LHCN-M2 (cell line): ENCODE measurements around the gene STK32C. TPM values are rescaled to one million over a fixed set of nuclear protein-coding genes. Genes with fewer than 3 reads are reported as not detected.
"Not testable (repeated sequence)": the region's sequence is repeated elsewhere in the genome, so short reads cannot be mapped to it uniquely, and the experiment has no call there.

Experiments used
- DNase-seq: peaks from one replicate; pipeline ENCODE4 v3.0.0-alpha.2; 2012; ENCODE audit warnings: low read depth
- total RNA-seq: library from RNA; depleted of rRNA; stranded (reverse); fragments of >200 nt; gene quantifications from 2 replicates; pipeline ENCODE4 v1.2.3, GENCODE V29; 2014

Gene STK32C
- total RNA-seq, 1 experiment from 2014 or later = 12.6 TPM

DNA sequence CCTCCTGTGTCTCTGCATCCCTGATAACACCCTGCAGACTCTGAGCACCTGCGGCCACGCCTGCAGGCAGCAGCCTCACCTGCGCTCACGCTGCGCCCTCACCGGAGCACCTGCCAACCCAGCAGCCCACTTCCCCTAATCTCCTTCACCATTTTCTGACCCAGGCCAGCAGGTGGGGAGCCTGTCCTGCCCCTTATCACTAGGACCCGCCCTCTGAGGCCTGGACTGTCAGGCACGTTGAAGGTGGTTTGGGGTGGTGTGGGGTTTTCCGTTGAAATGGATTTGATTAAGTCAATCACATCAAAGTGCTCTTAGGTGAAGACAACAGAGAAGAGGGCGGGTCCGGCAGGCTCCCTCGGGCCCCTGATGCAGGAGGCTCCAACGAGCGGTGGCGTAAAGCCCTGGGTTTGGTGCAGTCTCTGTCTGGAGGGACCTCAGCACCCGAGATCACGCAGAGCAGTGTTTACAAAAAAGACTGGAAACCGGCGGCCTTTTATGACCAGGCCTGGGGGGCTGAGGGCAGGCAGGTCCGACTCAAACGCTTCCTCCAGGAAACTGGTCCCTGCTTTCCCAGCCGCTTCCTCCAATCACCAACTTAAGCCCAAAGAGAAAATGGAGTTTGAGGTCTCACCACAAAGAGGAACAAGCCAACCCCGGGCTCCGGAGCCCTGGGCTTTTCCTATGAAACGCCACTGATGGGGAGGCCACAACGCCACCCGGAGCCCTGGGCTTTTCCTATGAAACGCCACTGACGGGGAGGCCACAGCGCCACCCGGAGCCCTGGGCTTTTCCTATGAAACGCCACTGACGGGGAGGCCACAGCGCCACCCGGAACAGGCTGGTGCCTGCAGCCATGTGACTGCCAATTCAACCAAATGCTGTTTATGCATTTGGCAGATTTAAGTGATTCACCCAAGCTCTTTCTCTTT lies 75.5 kb downstream of the STK32C start:
- DNase-seq = peak; percentile 5

DNA sequence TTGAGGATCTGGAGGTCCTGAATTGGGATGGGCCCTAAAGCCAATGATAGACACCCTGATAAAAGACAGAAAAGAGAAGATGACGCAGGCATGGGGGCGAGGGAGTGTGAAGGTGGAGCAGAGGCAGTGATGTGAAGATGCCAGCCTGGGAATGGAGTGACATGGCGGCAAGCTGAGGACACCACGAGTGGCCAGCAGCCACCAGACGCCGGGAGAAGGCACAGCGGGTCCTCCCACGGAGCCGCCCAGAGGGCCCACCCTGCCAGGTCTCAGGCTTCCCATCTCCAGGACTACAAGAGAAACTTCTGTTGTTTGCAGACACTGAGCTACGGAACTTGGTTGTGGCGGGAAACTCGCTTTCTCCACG lies 76.1 kb downstream of the STK32C start:
- no peak for DNase-seq

DNA sequence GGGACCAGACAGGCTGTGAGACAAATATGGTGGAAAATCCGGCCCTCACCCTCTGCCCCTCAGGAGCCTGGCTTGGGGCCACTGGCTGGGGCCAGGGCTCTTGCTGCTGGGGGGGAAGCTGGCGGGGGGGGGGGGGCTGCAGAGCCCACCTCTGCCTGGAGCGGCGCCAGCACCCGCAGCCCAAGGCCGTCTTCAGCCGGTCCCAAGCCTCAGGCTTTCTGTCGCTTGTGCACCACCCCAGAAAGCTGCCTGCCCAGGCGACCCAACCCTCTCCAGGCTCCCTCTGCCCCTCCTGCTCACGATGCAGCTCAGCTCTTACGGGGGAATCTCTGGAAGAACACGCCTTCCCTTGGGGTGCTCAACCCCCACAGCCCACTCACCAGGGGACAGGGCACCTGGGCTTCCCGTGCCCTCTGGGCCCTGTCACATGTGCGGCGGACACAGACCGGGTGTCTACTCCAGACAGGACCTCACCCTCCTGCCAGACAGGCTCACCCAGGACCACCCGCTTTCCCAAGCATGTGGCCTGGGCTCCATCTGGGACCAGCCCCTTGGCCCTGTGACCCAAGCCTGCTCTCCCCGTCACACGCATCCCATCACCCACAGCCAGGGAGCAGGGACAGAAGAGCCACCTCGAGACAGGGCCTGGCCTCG lies 77.1 kb downstream of the STK32C start:
- no peak for DNase-seq

DNA sequence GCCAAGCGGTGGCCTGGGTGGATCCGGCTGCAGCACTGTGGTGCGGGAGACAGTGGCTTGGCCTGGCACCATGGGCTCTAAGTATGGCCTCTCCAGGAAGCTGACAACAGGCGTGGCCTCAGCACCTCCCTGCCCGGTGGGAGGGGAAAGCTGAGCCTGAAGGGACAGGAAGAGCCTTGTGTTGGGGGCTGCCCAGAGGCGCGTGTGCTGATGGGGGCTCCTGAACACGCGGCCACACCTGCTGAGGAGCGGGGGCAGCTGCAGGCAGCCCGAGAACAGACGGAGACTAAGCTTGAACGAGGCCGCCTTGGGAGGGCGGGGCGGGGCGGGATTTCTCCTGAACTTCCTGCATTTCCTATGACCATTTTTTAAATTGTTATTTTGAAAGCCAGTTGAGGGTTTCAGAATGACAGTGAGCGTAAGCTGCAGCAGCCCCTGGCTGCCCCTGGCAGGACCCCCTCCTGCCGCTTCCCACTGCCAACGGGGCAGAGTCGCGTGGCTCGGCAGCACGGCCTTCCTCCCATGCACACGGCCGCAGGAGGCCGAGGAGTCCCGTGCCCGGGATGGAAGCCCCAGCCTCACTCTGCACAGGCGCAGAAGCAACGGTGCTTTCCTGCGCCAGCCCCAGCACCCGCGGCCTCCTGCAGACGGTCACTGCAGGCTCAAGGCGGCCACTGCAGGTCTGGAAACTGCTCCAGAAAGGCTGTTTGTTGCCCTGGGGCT lies 77.8 kb downstream of the STK32C start:
- no peak for DNase-seq

DNA sequence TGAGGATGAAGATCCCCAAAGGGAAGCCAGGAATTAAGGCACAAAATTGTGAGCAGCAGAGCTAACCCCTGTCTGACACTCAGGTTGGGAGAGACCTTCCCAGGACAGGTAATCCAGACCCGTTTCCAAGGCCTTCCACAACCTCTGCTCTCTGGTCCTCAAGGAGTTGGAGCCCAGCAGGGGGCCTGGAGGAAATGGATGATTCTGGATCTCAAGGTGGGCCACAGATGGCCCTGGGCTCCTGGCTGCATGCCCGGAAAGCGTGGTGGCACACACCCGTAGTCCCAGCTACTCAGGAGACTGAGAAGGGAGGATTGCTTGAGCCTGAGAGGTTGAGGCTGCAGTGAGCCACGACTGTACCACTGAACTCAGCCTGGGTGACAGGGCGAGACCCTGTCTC lies 78.7 kb downstream of the STK32C start:
- DNase-seq = no peak

DNA sequence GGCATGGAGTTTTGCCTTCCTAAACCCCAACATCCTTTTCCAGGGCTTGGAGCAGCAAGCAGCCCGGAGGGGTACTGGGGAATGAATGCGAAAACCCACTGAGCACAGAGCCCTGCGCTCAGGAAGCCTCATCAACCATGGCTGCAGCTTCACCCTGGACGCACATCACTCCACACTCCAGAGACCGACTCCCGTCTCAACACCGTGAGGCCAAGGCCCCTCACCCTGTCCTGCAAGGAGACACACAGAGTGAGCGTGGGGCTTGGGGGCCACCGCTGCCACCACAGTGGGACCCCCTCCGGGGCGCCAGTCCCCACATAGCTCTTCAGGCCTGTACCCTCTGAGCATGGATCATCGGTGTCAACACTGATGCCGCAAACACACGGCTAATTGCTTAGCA lies 79.1 kb downstream of the STK32C start:
- no peak for DNase-seq

DNA sequence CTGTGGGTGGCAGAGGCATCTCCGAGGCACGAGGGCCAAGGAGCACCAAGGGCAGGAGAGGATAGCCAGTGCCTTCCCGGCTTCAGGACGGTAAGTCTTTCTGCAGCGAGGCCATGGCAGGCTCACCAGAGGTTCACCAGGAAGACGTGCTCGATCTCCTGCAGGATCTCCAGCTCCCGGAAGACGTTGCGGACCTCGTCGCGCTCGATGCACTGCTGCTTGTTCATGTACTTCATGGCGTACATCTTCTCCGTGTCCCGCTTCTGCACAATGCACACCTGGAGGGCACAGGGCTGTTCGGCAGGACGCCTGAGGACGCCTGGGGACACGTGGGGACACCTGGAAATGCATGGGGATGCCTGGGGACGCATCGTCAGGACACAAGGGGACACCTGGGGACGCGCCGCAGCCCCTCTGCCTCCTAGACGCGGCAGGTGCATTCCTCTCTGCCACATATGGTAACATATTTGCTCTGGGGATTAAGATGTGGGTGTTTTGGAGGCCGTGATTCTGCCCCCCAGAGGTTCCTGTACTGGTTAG lies 79.8 kb downstream of the STK32C start:
- DNase-seq = no peak

DNA sequence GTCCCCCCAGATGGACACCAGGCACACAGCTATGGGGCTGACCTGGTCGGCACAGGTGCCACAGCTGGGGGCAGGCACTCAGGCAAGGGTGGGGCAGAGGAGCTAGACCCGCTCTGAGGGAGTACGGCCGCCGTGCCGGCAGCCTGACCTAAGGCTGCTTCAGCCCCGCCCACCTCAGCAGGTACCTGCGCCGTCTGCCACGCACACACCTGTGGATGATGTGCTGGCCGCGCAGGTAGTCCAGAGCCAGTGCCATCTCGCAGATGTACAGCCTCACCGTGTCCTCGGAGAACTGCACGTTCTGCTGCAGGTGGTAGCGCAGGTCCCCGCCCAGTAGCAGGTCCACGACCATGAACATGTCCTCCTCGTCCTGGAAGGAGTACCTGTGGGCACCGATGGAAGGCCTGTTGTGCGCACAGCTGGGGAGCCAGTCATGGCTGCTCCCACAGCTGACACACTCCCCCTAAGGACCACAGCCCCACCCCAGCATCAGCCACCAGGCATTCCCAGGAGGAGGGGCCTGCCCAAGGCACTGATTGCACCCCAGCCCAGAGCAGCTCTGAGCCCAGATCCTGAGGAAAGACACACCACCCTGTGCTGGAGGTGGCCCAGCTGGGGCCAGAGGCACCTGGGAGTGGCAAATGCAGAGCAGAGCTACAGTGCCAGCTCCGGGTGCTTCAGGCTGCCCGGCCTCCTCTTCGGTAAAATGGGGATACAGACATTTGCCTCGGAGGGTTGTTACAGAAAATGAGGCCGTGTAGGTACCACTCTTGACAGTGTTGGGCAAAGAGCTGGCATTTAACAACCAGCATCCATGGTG lies 81.0 kb downstream of the STK32C start:
- no peak for DNase-seq

DNA sequence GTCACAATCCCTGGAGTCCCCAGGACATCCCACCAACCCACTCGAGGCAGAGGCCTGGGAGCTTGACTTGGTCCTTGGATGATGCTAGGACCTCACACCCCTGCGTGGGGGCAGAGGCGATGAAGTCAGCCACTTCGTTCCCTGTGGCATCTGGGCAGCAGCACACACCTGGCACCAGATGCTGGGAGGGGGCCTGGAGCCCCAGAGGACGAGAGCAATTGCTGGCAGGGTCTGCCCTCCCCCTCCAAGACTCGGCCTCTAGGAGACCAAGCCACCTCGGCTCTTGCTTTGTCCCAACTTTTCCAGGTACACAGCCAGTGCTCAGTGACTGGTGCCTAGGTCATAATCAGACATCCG lies 81.9 kb downstream of the STK32C start:
- no peak for DNase-seq

DNA sequence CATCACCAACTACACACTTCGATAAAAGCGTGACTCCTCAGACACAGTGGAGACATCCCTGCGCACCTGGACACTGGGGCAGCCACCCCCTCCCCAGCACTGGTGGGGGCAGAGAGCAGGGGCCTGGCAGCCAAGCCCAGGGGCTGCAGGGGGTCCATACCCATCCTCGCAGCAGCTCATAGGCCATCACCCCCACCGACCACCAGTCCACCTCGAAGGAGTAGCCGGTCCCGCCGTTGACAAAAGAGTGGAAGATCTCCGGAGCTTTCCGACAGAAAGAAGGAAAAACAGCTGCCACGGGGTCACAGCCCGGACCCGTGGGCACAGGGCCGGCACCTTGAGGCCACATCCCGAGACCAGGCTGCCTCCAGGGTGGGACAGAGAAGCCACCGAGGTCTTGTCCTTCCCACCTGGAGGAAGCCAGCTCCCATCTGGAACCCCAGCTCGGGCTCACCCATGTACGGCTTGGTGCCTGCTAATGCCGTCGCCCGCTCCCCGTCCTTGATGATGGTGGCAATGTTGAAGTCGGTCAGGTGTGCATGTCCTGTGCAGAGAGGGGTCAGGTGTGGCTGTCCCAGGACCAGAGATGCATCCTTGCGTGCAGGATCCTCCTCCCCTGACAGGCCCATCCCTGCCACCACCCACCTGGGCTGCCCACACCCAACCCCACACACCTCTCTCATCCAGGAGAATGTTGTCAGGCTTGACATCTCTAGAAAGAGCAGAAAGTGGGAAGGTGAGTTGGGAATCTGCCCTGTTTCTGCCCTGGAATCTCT lies 82.5 kb downstream of the STK32C start:
- no peak for DNase-seq

DNA sequence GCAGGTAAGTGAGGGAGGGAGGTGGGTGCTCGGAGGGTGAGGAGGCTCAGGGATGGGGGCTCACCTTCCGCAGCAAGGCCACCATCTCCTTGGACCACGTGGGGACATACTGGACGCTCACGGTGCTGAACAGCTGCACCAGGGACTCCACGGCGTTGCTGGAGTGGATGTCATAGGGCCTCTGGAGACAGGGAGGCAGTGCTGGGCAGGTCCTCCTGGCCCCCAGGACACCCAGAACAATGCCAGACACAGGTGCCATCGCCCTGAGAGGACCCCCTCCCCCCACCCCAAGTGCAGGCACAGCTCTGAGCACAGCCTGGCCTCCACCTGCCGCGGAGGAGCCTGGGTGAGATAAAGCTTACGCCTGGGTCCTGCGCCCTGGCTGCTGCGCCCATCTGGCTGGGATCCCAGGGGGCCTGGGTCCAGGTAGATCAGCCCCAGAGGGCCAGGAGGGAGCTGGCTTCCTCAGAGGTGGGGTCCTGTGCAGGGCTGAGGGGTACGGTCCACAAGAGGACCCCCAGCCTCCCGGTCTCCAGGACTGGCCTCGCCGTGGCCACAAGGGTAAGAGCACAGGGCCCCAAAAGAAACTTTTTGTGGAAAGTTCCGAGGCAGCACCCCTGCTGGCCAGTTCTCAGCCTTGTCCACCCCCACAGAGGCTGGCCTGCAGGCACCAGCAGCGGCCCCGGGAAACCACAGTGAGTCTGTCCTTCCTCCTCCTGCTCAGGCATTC lies 83.2 kb downstream of the STK32C start:
- no peak for DNase-seq

DNA sequence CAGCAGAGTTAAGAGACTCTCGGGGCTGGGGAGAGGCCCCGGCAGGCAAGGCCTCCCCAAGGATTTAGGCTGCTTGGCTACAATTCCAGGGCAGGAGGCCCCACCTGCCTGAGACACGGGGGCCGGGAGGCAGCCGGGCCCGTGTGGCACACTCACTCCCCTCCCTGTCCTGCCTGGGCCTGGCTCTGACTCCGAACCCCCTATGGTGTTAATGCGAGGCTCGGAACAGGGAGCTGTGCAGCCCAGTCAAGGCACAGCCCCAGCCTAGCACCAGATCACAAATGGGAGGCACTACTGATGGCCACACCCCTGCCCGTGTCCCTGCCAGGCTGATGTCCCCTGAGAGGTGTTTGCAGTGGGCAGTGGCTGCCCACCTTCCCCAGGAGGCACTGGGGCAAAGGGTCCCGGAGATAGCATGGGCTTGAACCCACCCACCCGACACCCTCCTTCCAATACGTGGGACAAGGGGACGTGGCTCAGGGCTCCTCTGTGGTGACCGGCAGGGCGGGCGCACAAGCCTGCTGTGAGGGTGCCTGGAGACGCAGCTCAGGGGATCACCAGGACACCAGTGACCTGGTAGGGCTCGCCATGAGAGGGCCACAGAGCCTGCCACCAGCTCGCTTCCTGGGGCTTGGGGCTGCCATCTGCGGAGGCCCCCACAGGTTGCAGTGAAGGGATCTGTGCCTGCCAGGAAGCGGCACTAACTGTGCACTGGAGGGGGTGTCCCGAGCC lies 84.0 kb downstream of the STK32C start:
- no peak for DNase-seq

DNA sequence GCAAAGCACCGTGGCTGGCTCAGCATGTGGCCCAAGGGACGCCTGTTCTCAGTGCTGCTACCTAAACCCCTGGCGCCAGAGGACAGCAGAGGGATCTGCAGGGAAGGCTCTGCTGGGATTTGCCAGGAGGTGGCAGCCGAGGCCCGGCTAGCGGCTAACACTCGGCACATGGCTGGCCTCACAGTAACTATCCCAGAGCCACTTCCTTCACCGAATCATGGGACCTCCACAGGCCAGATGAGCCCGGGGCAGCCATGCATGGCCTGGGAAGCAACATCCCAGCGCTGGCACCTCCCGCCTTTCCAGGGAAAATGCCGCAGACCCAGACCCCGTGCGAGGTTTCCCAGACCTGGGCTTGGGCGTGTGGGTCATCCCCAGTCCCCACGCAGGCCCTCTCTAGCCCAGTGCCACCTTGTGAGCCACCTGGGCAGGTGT lies 84.6 kb downstream of the STK32C start:
- peak; percentile 67 for DNase-seq

DNA sequence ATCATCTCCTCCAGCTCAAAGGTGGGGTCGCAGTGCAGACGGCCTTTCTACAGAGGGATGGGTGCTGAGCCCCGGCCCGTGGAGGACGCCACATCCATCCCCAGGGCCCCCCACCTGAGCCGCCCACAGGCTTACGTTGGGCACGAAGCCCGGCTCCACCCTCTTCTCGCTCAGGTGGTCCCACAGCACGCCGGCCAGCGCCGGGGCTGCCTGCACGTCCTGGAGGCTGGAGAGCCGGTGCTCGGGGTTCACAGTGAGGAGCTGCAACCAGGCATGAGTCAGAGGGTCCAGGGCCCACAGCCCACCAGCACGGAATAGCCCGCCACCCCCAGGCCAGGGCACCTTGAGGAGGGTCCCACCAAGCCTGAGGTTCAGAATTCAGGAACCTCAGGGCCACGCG lies 85.0 kb downstream of the STK32C start:
- DNase-seq = no peak

DNA sequence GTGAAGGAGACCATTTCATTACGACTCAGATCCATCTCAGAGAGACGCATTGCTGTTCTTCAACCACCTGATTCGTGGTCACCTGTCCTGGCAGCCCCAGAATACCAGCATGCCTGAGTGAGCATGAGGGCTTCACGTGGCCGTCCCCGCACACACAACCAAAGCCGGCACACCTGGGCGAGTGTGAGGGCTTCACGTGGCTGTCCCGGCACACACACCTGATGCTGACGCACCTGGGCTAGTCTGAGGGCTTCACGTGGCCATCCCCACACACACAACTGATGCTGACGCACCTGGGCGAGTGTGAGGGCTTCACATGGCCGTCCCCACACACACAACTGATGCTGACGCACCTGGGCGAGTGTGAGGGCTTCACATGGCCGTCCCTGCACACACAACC lies 86.8 kb downstream of the STK32C start:
- DNase-seq = not testable (repeated sequence)

DNA sequence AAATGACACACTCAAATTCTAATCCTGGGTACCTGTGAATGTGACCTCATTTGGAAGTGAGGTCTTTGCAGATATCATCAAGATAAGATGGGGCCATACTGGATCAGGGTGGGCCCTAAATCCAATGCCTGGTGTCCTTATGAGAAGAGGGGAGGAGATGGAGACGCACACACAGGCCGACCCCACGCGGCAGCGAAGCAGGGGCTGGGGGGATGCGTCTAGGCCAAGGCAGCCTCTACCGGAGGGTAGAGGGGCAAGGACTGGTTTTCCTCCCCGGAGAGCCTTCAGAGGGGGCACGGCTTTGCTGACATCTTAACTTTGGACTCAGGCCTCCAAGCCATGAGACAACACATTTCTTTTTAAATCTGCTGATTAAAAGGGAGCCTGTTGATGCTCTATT lies 87.7 kb downstream of the STK32C start:
- no peak for DNase-seq

DNA sequence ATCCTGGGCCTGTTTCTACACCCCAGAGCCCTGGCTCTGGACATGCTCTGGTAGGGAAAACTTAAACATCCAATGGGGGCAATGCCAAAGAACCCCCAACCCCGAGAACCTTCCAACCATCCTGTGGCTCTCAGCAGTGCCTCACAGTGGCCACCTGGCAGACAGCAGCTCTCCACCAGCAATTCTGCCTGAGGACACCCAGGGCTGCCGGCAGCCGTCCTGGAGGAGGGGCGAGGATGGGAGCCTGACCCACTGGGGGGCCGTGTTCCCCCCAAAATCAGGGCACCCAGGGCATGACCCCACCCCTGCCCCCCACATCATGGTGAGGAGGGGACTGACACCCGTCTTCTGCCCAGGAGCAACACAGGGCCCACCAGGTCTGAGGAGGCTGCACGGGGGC lies 88.3 kb downstream of the STK32C start:
- DNase-seq = no peak

DNA sequence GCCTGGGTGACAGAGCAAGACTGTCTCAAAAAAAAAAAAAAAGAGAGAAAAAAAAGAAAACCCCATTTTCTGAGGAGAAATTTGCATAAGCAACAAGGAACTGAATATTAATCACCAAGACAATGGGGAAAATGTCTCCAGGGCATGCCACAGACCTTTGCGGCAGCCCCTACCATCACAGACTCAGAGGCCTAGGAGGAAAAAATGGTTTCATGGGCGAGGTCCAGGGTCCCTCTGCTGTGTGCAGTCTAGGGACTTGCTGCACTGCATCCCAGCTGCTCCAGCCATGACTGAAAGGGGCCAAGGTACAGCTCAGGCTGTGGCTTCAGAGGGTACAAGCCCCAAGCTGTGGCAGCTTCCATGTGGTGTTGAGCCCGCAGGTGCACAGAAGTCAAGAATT lies 91.3 kb downstream of the STK32C start:
- DNase-seq = not testable (repeated sequence)

DNA sequence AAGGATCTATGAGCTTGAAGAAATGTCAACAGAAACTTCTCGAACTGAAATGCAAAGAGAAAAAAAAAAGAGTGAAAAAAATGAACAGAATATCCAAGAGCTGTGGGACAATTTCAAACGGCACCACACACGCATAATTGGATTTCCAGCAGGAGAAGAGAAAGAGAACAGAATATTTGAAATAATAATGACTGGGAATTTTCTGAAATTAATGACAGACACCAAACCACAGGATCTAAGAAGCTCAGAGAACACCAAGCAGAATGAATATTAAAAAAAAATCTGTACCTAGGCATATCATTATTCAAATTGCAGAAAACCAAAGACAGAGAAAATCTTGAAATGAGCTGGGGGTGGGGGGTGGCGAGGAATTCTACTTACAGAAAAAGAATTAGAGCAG lies 93.8 kb downstream of the STK32C start:
- DNase-seq = no peak
